H1 (cell line): ENCODE measurements around the gene FRMD4A. TPM values are rescaled to one million over a fixed set of nuclear protein-coding genes. Genes with fewer than 3 reads are reported as not detected.

Experiments used
- CTCF ChIA-PET: fragments of 300-600 bp; sonication (Branson Sonifier 250); formaldehyde crosslinking; loops from one replicate; lab custom pipeline; 2021; ENCODE audit not compliant: partially characterized antibody; lab: Charles Lee
- POLR2A ChIA-PET: fragments of 300-600 bp; sonication (Branson Sonifier 250); formaldehyde crosslinking; loops from one replicate; lab custom pipeline; 2021; ENCODE audit warnings: inconsistent platforms; ENCODE audit not compliant: partially characterized antibody; lab: Charles Lee
- DNase-seq, 2 experiments: peaks; one replicate each; pipeline versions ENCODE4 v3.0.0 to v3.0.0-alpha.2; 2010 to 2022; ENCODE audit warnings: low spot score in 2 of 2, low read depth in 1 of 2, mixed read lengths in 1 of 2
- FAIRE-seq: peaks from 2 replicates; lab custom pipeline; 2011; peaks lifted over from hg19 to GRCh38; lab: Jason Lieb, UNC
- H2AFZ ChIP-seq: 2 replicates; pipeline ENCODE4 v1.8.1; 2012; ENCODE audit warnings: low read length, inconsistent platforms
- H2AK5ac ChIP-seq: 2 replicates; pipeline ENCODE4 v1.6.1; 2013; ENCODE audit warnings: low read depth, low read length
- H2BK120ac ChIP-seq: replicated peaks from 2 replicates; pipeline ENCODE3; 2013; ENCODE audit warnings: low read depth, low read length, inconsistent platforms
- H2BK12ac ChIP-seq: 2 replicates; pipeline ENCODE4 v1.6.1; 2013; ENCODE audit warnings: low read depth, low read length
- H2BK15ac ChIP-seq: 2 replicates; pipeline ENCODE4 v1.6.1; 2013; ENCODE audit warnings: low read length
- H2BK20ac ChIP-seq: 2 replicates; pipeline ENCODE4 v1.6.1; 2013; ENCODE audit warnings: low read length
- H2BK5ac ChIP-seq: 2 replicates; pipeline ENCODE4 v1.6.1; 2013; ENCODE audit warnings: low read depth, low read length
- H3K14ac ChIP-seq: 2 replicates; pipeline ENCODE4 v1.6.1; 2013; ENCODE audit warnings: inconsistent platforms; ENCODE audit not compliant: insufficient read length
- H3K18ac ChIP-seq: 2 replicates; pipeline ENCODE4 v1.6.1; 2013; ENCODE audit warnings: low read length; ENCODE audit errors: extremely low read depth
- H3K23ac ChIP-seq: 2 replicates; pipeline ENCODE4 v1.6.1; 2013; ENCODE audit warnings: inconsistent platforms; ENCODE audit not compliant: insufficient read length
- H3K23me2 ChIP-seq: 2 replicates; pipeline ENCODE4 v1.6.1; 2013; ENCODE audit warnings: low read depth, low read length
- H3K27ac ChIP-seq: 2 replicates; pipeline ENCODE4 v1.6.1; 2011; ENCODE audit warnings: low read depth, low read length, inconsistent platforms
- H3K27me3 ChIP-seq, 4 experiments: replicated peaks in 1 of 4; 1 replicate in 1 of 4; 2 replicates in 3 of 4; pipeline versions ENCODE4 v1.6.1 to v1.8.1; 2011 to 2013; ENCODE audit warnings: low read length in 3 of 4, mild to moderate bottlenecking in 3 of 4, inconsistent platforms in 2 of 4, mixed read lengths in 2 of 4, moderate library complexity in 1 of 4; ENCODE audit not compliant: control insufficient read depth in 3 of 4, insufficient read depth in 3 of 4; ENCODE audit errors: extremely low read depth in 1 of 4
- H3K36me3 ChIP-seq, 4 experiments: 2 replicates each; pipeline versions ENCODE4 v1.6.1 to v1.8.1; 2011 to 2013; ENCODE audit warnings: mild to moderate bottlenecking in 4 of 4, low read length in 3 of 4, moderate library complexity in 2 of 4, control low read depth in 1 of 4, inconsistent platforms in 1 of 4; ENCODE audit not compliant: insufficient read depth in 4 of 4, control insufficient read depth in 2 of 4
- H3K4ac ChIP-seq: replicated peaks from 2 replicates; pipeline ENCODE3; 2013; ENCODE audit warnings: low read length, low read depth, mixed read lengths, inconsistent platforms; ENCODE audit not compliant: insufficient read length
- H3K4me1 ChIP-seq, 4 experiments: replicated peaks in 1 of 4; 1 replicate in 1 of 4; 2 replicates in 3 of 4; pipeline versions ENCODE4 v1.6.1 to v1.8.1; 2011 to 2013; ENCODE audit warnings: low read length in 3 of 4, inconsistent platforms in 2 of 4, mixed read lengths in 1 of 4; ENCODE audit not compliant: insufficient read depth in 4 of 4, control insufficient read depth in 3 of 4
- H3K4me2 ChIP-seq, 2 experiments: 2 replicates each; pipeline versions ENCODE4 v1.6.1 to v1.8.1; 2011 to 2013; ENCODE audit warnings: low read depth in 2 of 2, low read length in 2 of 2, control low read depth in 1 of 2, inconsistent platforms in 1 of 2, mild to moderate bottlenecking in 1 of 2; ENCODE audit not compliant: insufficient read depth in 1 of 2
- H3K4me3 ChIP-seq, 4 experiments: fragments of 200-600, 300-600 bp in 1 of 4; sonication (generic), shearing (Covaris generic), sonication (Bioruptor Twin) in 1 of 4; 2 replicates each; pipeline versions ENCODE4 v1.5.1 to v1.8.1; 2011 to 2016; ENCODE audit warnings: low read length in 4 of 4, low read depth in 3 of 4, control low read depth in 2 of 4, inconsistent platforms in 2 of 4, mild to moderate bottlenecking in 2 of 4, mixed read lengths in 1 of 4, moderate library complexity in 1 of 4; ENCODE audit not compliant: insufficient read depth in 2 of 4; ENCODE audit errors: extremely low read depth in 1 of 4
- H3K56ac ChIP-seq: replicated peaks from 2 replicates; pipeline ENCODE3; 2013; ENCODE audit warnings: low read depth, mild to moderate bottlenecking, mixed read lengths, low read length, inconsistent platforms; ENCODE audit not compliant: insufficient read length
- H3K79me1 ChIP-seq: 2 replicates; pipeline ENCODE4 v1.6.1; 2013; ENCODE audit warnings: low read depth, low read length, control low read depth
- H3K79me2 ChIP-seq, 2 experiments: 2 replicates each; pipeline versions ENCODE4 v1.6.1 to v1.8.1; 2012 to 2013; ENCODE audit warnings: low read length in 2 of 2, mild to moderate bottlenecking in 2 of 2, inconsistent platforms in 1 of 2; ENCODE audit not compliant: insufficient read depth in 2 of 2, control insufficient read depth in 1 of 2
- H3K9ac ChIP-seq, 4 experiments: replicated peaks in 1 of 4; 1 replicate in 1 of 4; 2 replicates in 3 of 4; pipeline versions ENCODE4 v1.6.1 to v1.8.1; 2011 to 2013; ENCODE audit warnings: low read depth in 3 of 4, low read length in 3 of 4, control low read depth in 2 of 4, mild to moderate bottlenecking in 2 of 4, moderate library complexity in 2 of 4, inconsistent platforms in 1 of 4; ENCODE audit errors: extremely low read depth in 1 of 4
- H3K9me3 ChIP-seq, 2 experiments: 2 replicates each; pipeline versions ENCODE4 v1.6.1 to v1.8.1; 2012 to 2013; ENCODE audit warnings: mild to moderate bottlenecking in 2 of 2, moderate library complexity in 2 of 2, control low read depth in 1 of 2, inconsistent platforms in 1 of 2, low read depth in 1 of 2, low read length in 1 of 2, mixed read lengths in 1 of 2; ENCODE audit not compliant: insufficient read depth in 2 of 2
- H4K20me1 ChIP-seq, 2 experiments: replicated peaks in 1 of 2; 2 replicates each; pipeline versions ENCODE3 to v1.8.1; 2011 to 2013; ENCODE audit warnings: inconsistent platforms in 2 of 2, low read length in 2 of 2, mild to moderate bottlenecking in 1 of 2; ENCODE audit not compliant: insufficient read depth in 2 of 2, control insufficient read depth in 1 of 2
- H4K5ac ChIP-seq: 2 replicates; pipeline ENCODE4 v1.6.1; 2013; ENCODE audit warnings: low read length, low read depth, mixed read lengths, inconsistent platforms; ENCODE audit not compliant: insufficient read length
- H4K8ac ChIP-seq: 2 replicates; pipeline ENCODE4 v1.8.0; 2013; ENCODE audit warnings: mild to moderate bottlenecking, moderate library complexity, low read length, inconsistent platforms; ENCODE audit not compliant: insufficient read depth; ENCODE audit errors: extremely low read depth
- H4K91ac ChIP-seq: replicated peaks from 2 replicates; pipeline ENCODE3; 2013; ENCODE audit warnings: low read length, mixed read lengths, inconsistent platforms; ENCODE audit not compliant: insufficient read length
- ATF3 ChIP-seq: IDR thresholded peaks from 2 replicates; pipeline ENCODE4 v1.6.1; 2011; ENCODE audit warnings: low read depth, mild to moderate bottlenecking, low read length; ENCODE audit not compliant: insufficient read depth
- BACH1 ChIP-seq: IDR thresholded peaks from 2 replicates; pipeline ENCODE4 v1.6.1; 2012; ENCODE audit warnings: low read length, improper control_type of control experiment
- CBX8 ChIP-seq: fragments of 300-800, 300-1000 bp; sonication (generic); IDR thresholded peaks from 2 replicates; pipeline ENCODE4 v1.7.1; 2016; ENCODE audit warnings: low read depth, low read length, borderline replicate concordance
- NANOG ChIP-seq: IDR thresholded peaks from 2 replicates; pipeline ENCODE4 v1.6.1; 2011; ENCODE audit warnings: low read length, low read depth, mild to moderate bottlenecking, inconsistent platforms; ENCODE audit not compliant: insufficient read depth, poor library complexity, severe bottlenecking
- POLR2A ChIP-seq, 2 experiments: IDR thresholded peaks; 1 replicate in 1 of 2; 2 replicates in 1 of 2; pipeline ENCODE4 v1.6.1; 2011; ENCODE audit warnings: low read depth in 2 of 2, low read length in 2 of 2, mild to moderate bottlenecking in 2 of 2; ENCODE audit errors: control extremely low read depth in 1 of 2
- SRF ChIP-seq: IDR thresholded peaks from 2 replicates; pipeline ENCODE4 v1.6.1; 2011; ENCODE audit warnings: mild to moderate bottlenecking, low read depth, low read length, moderate library complexity
- WGBS, 2 experiments: shearing (Covaris generic) in 1 of 2; methylation state at CpG; one replicate each; pipeline versions ENCODE4 v1.1.6 to v1.1.7; 2013 to 2015; ENCODE audit warnings: low lambda C conversion rate in 2 of 2, mixed read lengths in 2 of 2, inconsistent platforms in 1 of 2, low coverage in 1 of 2, missing lambda C conversion rate in 1 of 2; ENCODE audit not compliant: insufficient replicate concordance in 2 of 2, insufficient coverage in 1 of 2, insufficient read length in 1 of 2; ENCODE audit errors: extremely low coverage in 1 of 2, missing lambda C conversion rate in 1 of 2; 5-methylcytosine and 5-hydroxymethylcytosine counted together
- polyA plus RNA-seq, 7 experiments: library from polyadenylated mRNA; depleted of rRNA in 3 of 7; stranded (reverse) in 5 of 7; unstranded in 2 of 7; fragments of >200 nt in 5 of 7; fragments of 200-250 nt in 2 of 7; gene quantifications; 1 replicate in 5 of 7; 2 replicates in 1 of 7; 4 replicates in 1 of 7; pipeline versions ENCODE4 v1.2.1 to v1.2.3, GENCODE V29; 2011 to 2013; ENCODE audit warnings: missing spikeins in 2 of 7, mixed read lengths in 2 of 7
- total RNA-seq: library from RNA; stranded (reverse); fragmentation: NEBNext Ultra II Directional; extraction: Animal tissue kit (Norgen Biotek cat#: 25700); gene quantifications from 2 replicates; pipeline ENCODE4 v1.2.1, GENCODE V29; 2021

FRMD4A gene
- total and polyA plus RNA-seq, 2 of the 8 experiments (the other 6 are each of a cell fraction or from before 2014, with no cell fraction given): 38.6 to 39.6 TPM

- no peak overlapping the region for H3K27ac ChIP-seq
- H3K4me1 ChIP-seq: no peaks in the 10 kb centered on the region
- no peaks in the 10 kb centered on the region for H3K9me3 ChIP-seq
- no peak overlapping the region for H4K8ac ChIP-seq
- H3K36me3 ChIP-seq: no peaks in the 10 kb centered on the region
- H2AK5ac ChIP-seq: no peak overlapping the region
- H4K91ac ChIP-seq: no peak overlapping the region
- H2BK15ac ChIP-seq: no peak overlapping the region
- H3K56ac ChIP-seq: no peak overlapping the region
- no peak overlapping the region for H2BK5ac ChIP-seq
- H3K18ac ChIP-seq: no peak overlapping the region
- no peaks in the 10 kb centered on the region for H3K79me1 ChIP-seq
- no peak overlapping the region for H2BK120ac ChIP-seq
- H2BK12ac ChIP-seq: no peak overlapping the region
- H4K5ac ChIP-seq: no peak overlapping the region
- H4K20me1 ChIP-seq: no peaks in the 10 kb centered on the region
- FAIRE-seq (no peak), DNase-seq (no peak)
- no peak overlapping the region for H3K23ac ChIP-seq
- WGBS, 2 experiments: 86% methylated on average over 10 of the region's 10 CpGs; no CpG with 5 or more reads in 1 of the 2 experiments
- TF ChIP-seq BACH1 (no peak), SRF (no peak), ATF3 (no peak), CBX8 (no peak), NANOG (no peak), POLR2A (IDR thresholded peaks at IDR 0.05; ENCODE audit: control extremely low read depth in 1 of 2, low read depth in 2 of 2, low read length in 2 of 2) (no peak)
- no peaks in the 10 kb centered on the region for H3K27me3 ChIP-seq
- H2BK20ac ChIP-seq: no peak overlapping the region
- no peak overlapping the region for H3K9ac ChIP-seq
- H3K79me2 ChIP-seq: no peaks in the 10 kb centered on the region
- POLR2A ChIA-PET: no interaction called here
- H3K23me2 ChIP-seq: no peaks in the 10 kb centered on the region
- no peak overlapping the region for H3K4me2 ChIP-seq
- no peak overlapping the region for H3K4ac ChIP-seq
- no peak overlapping the region for H2AFZ ChIP-seq
- H3K4me3 ChIP-seq: no peak overlapping the region
- H3K14ac ChIP-seq: no peak overlapping the region
- CTCF ChIA-PET: interaction anchor here (0.6 to 1.9 kb wide), 7 partner anchors 9 to 263 kb away, joined by 3 to 5 read pairs (median 3); no protein-coding TSS in a partner anchor
These were observed 305.2 kb downstream of the FRMD4A start for GRCh38 chr10:14025283-14026189.
